HepG2 (cell line): ENCODE data around the gene TLCD3A. TPM values are rescaled to one million over a fixed set of nuclear protein-coding genes. Genes with fewer than 3 reads are reported as not detected.
A peak's percentile ranks its signal among the peaks of the same experiment; 100 is the strongest.

Source experiments
- AGO2 ChIP-seq: fragments of 200-400 bp; formaldehyde crosslinking; optimal IDR thresholded peaks from 2 replicates; pipeline ENCODE3; 2017; ENCODE audit warnings: mild to moderate bottlenecking, low read depth, low read length, moderate library complexity
- EHMT2 ChIP-seq: fragments of 200-600 bp; sonication (generic); IDR thresholded peaks from 2 replicates; pipeline ENCODE4 v1.7.0; 2017; ENCODE audit warnings: antibody characterized with exemption, low read depth, low read length, borderline replicate concordance
- JUN ChIP-seq: sonication (generic); formaldehyde crosslinking; IDR thresholded peaks from 2 replicates; pipeline ENCODE4 v1.4.0; 2020; ENCODE audit warnings: mild to moderate bottlenecking, missing genetic modification reagents
- NONO ChIP-seq, 2 experiments: fragments of 450-650 bp in 1 of 2; sonication (generic) in 1 of 2; formaldehyde crosslinking in 1 of 2; IDR thresholded peaks in 1 of 2; conservative IDR thresholded peaks in 1 of 2; 2 replicates each; pipeline versions ENCODE4 v1.6.1 to v1.8.0; 2017 to 2022; ENCODE audit warnings: mild to moderate bottlenecking in 1 of 2, missing genetic modification reagents in 1 of 2, moderate library complexity in 1 of 2
- NR2F6 ChIP-seq, 2 experiments: IDR thresholded peaks; 2 replicates each; pipeline ENCODE4 v1.6.1; 2016; ENCODE audit warnings: antibody characterized with exemption in 1 of 2, mild to moderate bottlenecking in 1 of 2
- SOX5 ChIP-seq: IDR thresholded peaks from 2 replicates; pipeline ENCODE4 v1.6.1; 2016; ENCODE audit warnings: borderline replicate concordance
- TCF12 ChIP-seq, 2 experiments: fragments of 450-650 bp in 1 of 2; sonication (generic) in 1 of 2; formaldehyde crosslinking in 1 of 2; IDR thresholded peaks; 2 replicates each; pipeline versions ENCODE4 v1.6.1 to v1.8.0; 2017 to 2022; ENCODE audit warnings: antibody characterized with exemption in 1 of 2, mild to moderate bottlenecking in 1 of 2, missing genetic modification reagents in 1 of 2, moderate library complexity in 1 of 2
- ZBTB7A ChIP-seq: sonication (generic); formaldehyde crosslinking; IDR thresholded peaks from 2 replicates; pipeline ENCODE4 v1.8.0; 2022; ENCODE audit warnings: mild to moderate bottlenecking, missing genetic modification reagents
- ZFP1 ChIP-seq: IDR thresholded peaks from 2 replicates; pipeline ENCODE4 v1.6.1; 2016
- ZKSCAN5 ChIP-seq: sonication (generic); formaldehyde crosslinking; IDR thresholded peaks from 2 replicates; pipeline ENCODE4 v1.5.1; 2020; ENCODE audit warnings: mild to moderate bottlenecking, missing genetic modification reagents
- ZKSCAN8 ChIP-seq: IDR thresholded peaks from 2 replicates; pipeline ENCODE4 v1.6.1; 2016; ENCODE audit warnings: borderline replicate concordance, missing genetic modification reagents, missing compliant biosample characterization
- ZNF121 ChIP-seq: sonication (generic); formaldehyde crosslinking; IDR thresholded peaks from 2 replicates; pipeline ENCODE4 v1.5.0; 2020; ENCODE audit warnings: mild to moderate bottlenecking, missing genetic modification reagents
- ZNF292 ChIP-seq: sonication (generic); formaldehyde crosslinking; IDR thresholded peaks from 2 replicates; pipeline ENCODE4 v1.8.1; 2022; ENCODE audit warnings: mild to moderate bottlenecking, low read depth, missing genetic modification reagents, borderline replicate concordance
- ZNF331 ChIP-seq: sonication (generic); formaldehyde crosslinking; IDR thresholded peaks from 2 replicates; pipeline ENCODE4 v1.4.0; 2020; ENCODE audit warnings: missing genetic modification reagents
- ZNF354B ChIP-seq: sonication (generic); formaldehyde crosslinking; IDR thresholded peaks from 2 replicates; pipeline ENCODE4 v1.8.0; 2022; ENCODE audit warnings: mild to moderate bottlenecking, missing genetic modification reagents
- ZNF510 ChIP-seq: sonication (generic); formaldehyde crosslinking; IDR thresholded peaks from 2 replicates; pipeline ENCODE4 v1.4.0; 2020; ENCODE audit warnings: low read depth, mild to moderate bottlenecking, missing genetic modification reagents
- ZNF546 ChIP-seq: sonication (generic); formaldehyde crosslinking; conservative IDR thresholded peaks from 2 replicates; pipeline ENCODE4 v1.8.1; 2023; ENCODE audit warnings: mild to moderate bottlenecking, missing genetic modification reagents
- ZNF724P ChIP-seq: sonication (generic); formaldehyde crosslinking; IDR thresholded peaks from 2 replicates; pipeline ENCODE4 v1.8.0; 2022; ENCODE audit warnings: missing genetic modification reagents, borderline replicate concordance
- ZNF850 ChIP-seq: sonication (generic); formaldehyde crosslinking; conservative IDR thresholded peaks from 2 replicates; pipeline ENCODE4 v1.9.0; 2021; ENCODE audit warnings: mild to moderate bottlenecking, missing genetic modification reagents
- ZNF883 ChIP-seq: sonication (generic); formaldehyde crosslinking; IDR thresholded peaks from 2 replicates; pipeline ENCODE4 v1.5.1; 2020; ENCODE audit warnings: mild to moderate bottlenecking, missing genetic modification reagents; ENCODE audit errors: not compliant biosample characterization
- polyA plus RNA-seq, 8 experiments: library from polyadenylated mRNA; depleted of rRNA in 3 of 8; stranded (reverse) in 7 of 8; unstranded in 1 of 8; fragments of >200 nt; fragmentation: Illumina TruSeq in 4 of 8; extraction: Trizol in 4 of 8; gene quantifications; 2 replicates each; pipeline versions ENCODE4 v1.2.1 to v1.2.3, GENCODE V29; 2011 to 2016; ENCODE audit warnings: low read depth in 4 of 8, missing spikeins in 1 of 8, mixed read lengths in 1 of 8; ENCODE audit not compliant: insufficient read depth in 1 of 8
- total RNA-seq, 5 experiments: library from RNA; depleted of rRNA; stranded (reverse); fragments of >200 nt; fragmentation: Illumina TruSeq; extraction: Trizol; gene quantifications; 2 replicates each; pipeline ENCODE4 v1.2.3, GENCODE V29; 2016; ENCODE audit warnings: low read depth in 1 of 5
- TF ChIP-seq, protein P1 (sequence below): sonication (generic); formaldehyde crosslinking; IDR thresholded peaks from 2 replicates; pipeline ENCODE4 v1.4.0; 2020; ENCODE audit warnings: missing genetic modification reagents, borderline replicate concordance
- TF ChIP-seq, protein P2 (sequence below): sonication (generic); formaldehyde crosslinking; IDR thresholded peaks from 2 replicates; pipeline ENCODE4 v1.8.0; 2022; ENCODE audit warnings: mild to moderate bottlenecking, missing genetic modification reagents, moderate library complexity
- TF ChIP-seq, protein P3 (sequence below): sonication (generic); formaldehyde crosslinking; IDR thresholded peaks from 2 replicates; pipeline ENCODE4 v1.5.0; 2020; ENCODE audit warnings: mild to moderate bottlenecking, missing genetic modification reagents

Gene TLCD3A
- total and polyA plus RNA-seq, 2 of the 13 experiments (the other 11 are each of a cell fraction or from before 2014, with no cell fraction given), result 25.2 to 46.6 TPM

DNA sequence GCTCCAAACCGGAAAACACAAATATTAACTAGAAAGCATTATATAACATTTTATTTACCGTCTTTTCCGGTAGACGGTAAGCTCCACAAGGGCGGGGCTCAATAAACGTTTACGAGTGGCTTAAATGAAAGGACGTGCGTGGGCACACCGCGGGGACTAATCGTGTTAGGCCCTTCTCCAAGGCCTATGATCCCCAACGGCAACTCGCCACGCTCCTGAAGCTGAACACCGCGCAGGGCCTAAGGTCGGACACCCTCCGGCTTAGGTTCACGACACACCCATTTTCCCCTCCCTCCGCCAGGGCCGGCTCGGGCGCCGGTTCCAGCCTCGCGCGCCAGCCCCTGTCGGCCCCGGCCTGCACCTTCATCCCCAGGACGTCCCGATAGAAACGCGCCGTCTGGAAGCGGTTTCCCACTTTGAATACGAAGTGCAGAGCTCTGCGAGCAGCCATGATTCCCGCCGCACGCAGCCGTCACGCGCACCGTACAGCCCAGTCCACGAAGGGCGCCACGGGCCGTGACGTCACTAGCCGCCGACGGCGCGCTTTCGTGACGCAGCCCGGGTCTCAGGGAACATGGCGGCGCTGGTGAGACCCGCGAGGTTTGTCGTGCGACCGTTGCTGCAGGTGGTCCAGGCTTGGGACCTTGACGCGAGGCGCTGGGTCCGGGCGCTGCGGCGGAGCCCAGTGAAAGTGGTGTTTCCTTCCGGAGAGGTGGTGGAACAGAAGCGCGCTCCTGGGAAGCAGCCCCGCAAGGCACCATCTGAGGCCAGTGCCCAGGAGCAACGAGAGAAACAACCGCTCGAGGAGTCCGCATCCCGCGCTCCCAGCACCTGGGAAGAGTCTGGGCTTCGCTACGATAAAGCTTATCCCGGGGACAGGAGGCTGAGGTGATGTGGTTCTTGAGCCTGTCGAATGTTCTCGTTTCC lies 49.7 kb downstream of the TLCD3A start, which contains the start of the genes GLOD4 and MRM3 (continued):
- TF ChIP-seq, protein P1, sequence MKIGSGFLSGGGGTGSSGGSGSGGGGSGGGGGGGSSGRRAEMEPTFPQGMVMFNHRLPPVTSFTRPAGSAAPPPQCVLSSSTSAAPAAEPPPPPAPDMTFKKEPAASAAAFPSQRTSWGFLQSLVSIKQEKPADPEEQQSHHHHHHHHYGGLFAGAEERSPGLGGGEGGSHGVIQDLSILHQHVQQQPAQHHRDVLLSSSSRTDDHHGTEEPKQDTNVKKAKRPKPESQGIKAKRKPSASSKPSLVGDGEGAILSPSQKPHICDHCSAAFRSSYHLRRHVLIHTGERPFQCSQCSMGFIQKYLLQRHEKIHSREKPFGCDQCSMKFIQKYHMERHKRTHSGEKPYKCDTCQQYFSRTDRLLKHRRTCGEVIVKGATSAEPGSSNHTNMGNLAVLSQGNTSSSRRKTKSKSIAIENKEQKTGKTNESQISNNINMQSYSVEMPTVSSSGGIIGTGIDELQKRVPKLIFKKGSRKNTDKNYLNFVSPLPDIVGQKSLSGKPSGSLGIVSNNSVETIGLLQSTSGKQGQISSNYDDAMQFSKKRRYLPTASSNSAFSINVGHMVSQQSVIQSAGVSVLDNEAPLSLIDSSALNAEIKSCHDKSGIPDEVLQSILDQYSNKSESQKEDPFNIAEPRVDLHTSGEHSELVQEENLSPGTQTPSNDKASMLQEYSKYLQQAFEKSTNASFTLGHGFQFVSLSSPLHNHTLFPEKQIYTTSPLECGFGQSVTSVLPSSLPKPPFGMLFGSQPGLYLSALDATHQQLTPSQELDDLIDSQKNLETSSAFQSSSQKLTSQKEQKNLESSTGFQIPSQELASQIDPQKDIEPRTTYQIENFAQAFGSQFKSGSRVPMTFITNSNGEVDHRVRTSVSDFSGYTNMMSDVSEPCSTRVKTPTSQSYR (CRISPR knock-in tag), result peak; percentile 39; the same call in 1 of the 2 replicates
- TF ChIP-seq EHMT2 (no peak), ZNF121 (CRISPR knock-in tag) (no peak), ZKSCAN5 (CRISPR knock-in tag) (no peak), ZNF292 (no peak), ZNF354B (CRISPR knock-in tag) (no peak), TCF12 (IDR thresholded peaks at IDR 0.05) (no peak), TCF12 (CRISPR knock-in tag; IDR thresholded peaks at IDR 0.05) (peak; percentile 66; the same call in 1 of the 2 replicates), ZKSCAN8 (CRISPR knock-in tag) (peak; percentile 60; the same call in 1 of the 2 replicates), ZNF850 (CRISPR knock-in tag) (no peak), ZNF883 (CRISPR knock-in tag) (peak; percentile 82), NONO (IDR thresholded peaks at IDR 0.05) (no peak), NONO (CRISPR knock-in tag; conservative IDR thresholded peaks at IDR 0.05) (peak; percentile 98), NR2F6 (IDR thresholded peaks at IDR 0.05) (no peak), NR2F6 (CRISPR knock-in tag; IDR thresholded peaks at IDR 0.05) (no peak), ZNF331 (CRISPR knock-in tag) (peak; percentile 91), ZNF546 (CRISPR knock-in tag) (peak; percentile 93; the same call in 1 of the 2 replicates), ZBTB7A (CRISPR knock-in tag) (peak; percentile 82), AGO2 (peak; percentile 76), ZNF510 (CRISPR knock-in tag) (no peak), JUN (CRISPR knock-in tag) (peak; percentile 68; the same call in 1 of the 2 replicates), SOX5 (CRISPR knock-in tag) (peak; percentile 56; the same call in 1 of the 2 replicates), ZNF724P (peak; percentile 90; the same call in 1 of the 2 replicates), ZFP1 (CRISPR knock-in tag) (no peak)
- TF ChIP-seq, protein P2, sequence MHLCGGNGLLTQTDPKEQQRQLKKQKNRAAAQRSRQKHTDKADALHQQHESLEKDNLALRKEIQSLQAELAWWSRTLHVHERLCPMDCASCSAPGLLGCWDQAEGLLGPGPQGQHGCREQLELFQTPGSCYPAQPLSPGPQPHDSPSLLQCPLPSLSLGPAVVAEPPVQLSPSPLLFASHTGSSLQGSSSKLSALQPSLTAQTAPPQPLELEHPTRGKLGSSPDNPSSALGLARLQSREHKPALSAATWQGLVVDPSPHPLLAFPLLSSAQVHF, result 0 out of 2 replicates have a peak, but pooled peaks have one; percentile 70
- TF ChIP-seq, protein P3, sequence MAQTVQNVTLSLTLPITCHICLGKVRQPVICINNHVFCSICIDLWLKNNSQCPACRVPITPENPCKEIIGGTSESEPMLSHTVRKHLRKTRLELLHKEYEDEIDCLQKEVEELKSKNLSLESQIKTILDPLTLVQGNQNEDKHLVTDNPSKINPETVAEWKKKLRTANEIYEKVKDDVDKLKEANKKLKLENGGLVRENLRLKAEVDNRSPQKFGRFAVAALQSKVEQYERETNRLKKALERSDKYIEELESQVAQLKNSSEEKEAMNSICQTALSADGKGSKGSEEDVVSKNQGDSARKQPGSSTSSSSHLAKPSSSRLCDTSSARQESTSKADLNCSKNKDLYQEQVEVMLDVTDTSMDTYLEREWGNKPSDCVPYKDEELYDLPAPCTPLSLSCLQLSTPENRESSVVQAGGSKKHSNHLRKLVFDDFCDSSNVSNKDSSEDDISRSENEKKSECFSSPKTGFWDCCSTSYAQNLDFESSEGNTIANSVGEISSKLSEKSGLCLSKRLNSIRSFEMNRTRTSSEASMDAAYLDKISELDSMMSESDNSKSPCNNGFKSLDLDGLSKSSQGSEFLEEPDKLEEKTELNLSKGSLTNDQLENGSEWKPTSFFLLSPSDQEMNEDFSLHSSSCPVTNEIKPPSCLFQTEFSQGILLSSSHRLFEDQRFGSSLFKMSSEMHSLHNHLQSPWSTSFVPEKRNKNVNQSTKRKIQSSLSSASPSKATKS (CRISPR knock-in tag), result no peak
